ENCODE data around the gene MAPRE3.

The MAPRE3 gene

DNA sequence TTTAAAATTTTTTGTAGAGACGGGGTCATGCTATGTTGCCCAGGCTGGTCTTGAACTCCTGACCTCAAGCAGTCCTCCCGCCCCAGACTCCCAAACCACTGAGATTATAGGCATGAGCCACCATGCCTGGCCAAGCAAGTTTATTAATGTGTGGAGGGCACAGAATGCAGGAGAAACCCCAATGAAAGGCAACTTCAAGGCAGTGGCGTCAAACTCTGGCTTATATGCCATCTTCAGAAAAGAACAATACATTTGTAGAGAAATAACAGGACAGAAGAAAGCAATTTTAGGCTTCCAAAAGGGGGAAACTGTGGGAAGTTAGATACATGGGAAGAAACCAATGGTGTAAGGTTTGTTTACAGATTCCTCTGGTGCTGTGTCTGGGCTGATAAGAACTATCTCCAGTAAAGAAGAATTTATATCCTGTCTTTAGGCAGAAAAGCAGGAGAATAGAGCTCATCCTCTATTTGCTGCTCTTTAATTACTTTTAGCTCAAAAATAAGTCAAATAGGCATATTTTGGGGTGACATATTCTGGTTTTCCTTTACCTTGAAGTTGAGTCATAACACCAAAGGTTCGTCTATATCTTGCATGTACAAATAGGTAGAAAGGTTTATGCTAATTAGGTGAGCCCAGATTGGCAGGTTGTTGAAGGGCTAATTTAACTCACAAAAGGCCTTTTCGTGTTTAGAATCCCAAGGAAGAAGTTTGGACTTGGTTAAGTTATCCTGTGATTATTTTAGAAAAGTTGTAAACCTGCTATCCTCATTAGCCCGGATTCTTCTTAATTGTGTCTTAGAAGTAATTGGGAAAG, 36.4 kb downstream of the MAPRE3 start:
- Histone ChIP-seq H3K4me2 (ENCODE audit: low read length) (no peak overlapping the region), H3K9ac (ENCODE audit: low read length) (no peak overlapping the region), H3K27ac (ENCODE audit: low read length) (no peak overlapping the region), H3K4me3 (ENCODE audit: low read length) (no peak overlapping the region), H3K27me3 (ENCODE audit: low read depth, low read length) (peaks cover 25% of the 10 kb centered on the region), H4K20me1 (ENCODE audit: insufficient read depth, low read length) (no peaks in the 10 kb centered on the region), H3K36me3 (replicated peaks; ENCODE audit: low read depth, low read length) (no peaks in the 10 kb centered on the region), H3K9me3 (ENCODE audit: insufficient read depth, low read length) (no peaks in the 10 kb centered on the region), H3K79me2 (ENCODE audit: low read length) (no peaks in the 10 kb centered on the region), H3K4me1 (ENCODE audit: low read length) (peaks cover 19% of the 10 kb centered on the region), H2AFZ (ENCODE audit: low read depth, low read length) (no peak overlapping the region)
- TF ChIP-seq EZH2phosphoT487 (IDR thresholded peaks at IDR 0.05; ENCODE audit: low read depth) (no peak), CTCF (IDR thresholded peaks at IDR 0.05; ENCODE audit: low read depth, low read length) (no peak)

- Histone ChIP-seq H3K4me3 (ENCODE audit: low read length) (no peak overlapping the region), H3K9ac (ENCODE audit: low read length) (no peak overlapping the region), H3K79me2 (ENCODE audit: low read length) (no peaks in the 10 kb centered on the region), H4K20me1 (ENCODE audit: insufficient read depth, low read length) (no peaks in the 10 kb centered on the region), H2AFZ (ENCODE audit: low read depth, low read length) (no peak overlapping the region), H3K27me3 (ENCODE audit: low read depth, low read length) (peaks cover 25% of the 10 kb centered on the region), H3K36me3 (replicated peaks; ENCODE audit: low read depth, low read length) (no peaks in the 10 kb centered on the region), H3K9me3 (ENCODE audit: insufficient read depth, low read length) (no peaks in the 10 kb centered on the region), H3K4me2 (ENCODE audit: low read length) (no peak overlapping the region), H3K27ac (ENCODE audit: low read length) (no peak overlapping the region), H3K4me1 (ENCODE audit: low read length) (peaks cover 18% of the 10 kb centered on the region)
- TF ChIP-seq CTCF (IDR thresholded peaks at IDR 0.05; ENCODE audit: low read depth, low read length) (no peak), EZH2phosphoT487 (IDR thresholded peaks at IDR 0.05; ENCODE audit: low read depth) (no peak)
These were observed 37.3 kb downstream of the MAPRE3 start for GRCh38 chr2:27007416-27008374.

DNA sequence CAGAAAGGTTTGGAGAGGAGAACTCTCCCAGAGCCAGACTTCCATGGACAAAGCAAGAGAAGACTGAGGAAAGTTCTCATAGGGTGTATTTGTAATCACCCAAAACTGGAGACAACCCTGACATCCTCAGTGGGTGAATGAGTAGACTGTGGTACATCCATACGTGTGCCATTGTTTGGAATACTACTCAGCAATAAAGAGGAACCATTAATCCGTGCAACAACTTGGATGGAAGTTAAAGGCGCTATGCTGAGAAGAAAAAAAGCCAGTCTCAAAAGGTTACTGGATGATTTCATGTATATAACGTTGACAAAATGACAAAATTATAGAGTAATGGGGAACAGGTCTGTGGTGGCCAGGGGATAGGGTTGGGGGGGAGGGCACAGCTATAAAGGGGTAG, 38.2 kb downstream of the MAPRE3 start:
- Histone ChIP-seq H2AFZ (ENCODE audit: low read depth, low read length) (no peak overlapping the region), H3K4me2 (ENCODE audit: low read length) (no peak overlapping the region), H3K9ac (ENCODE audit: low read length) (no peak overlapping the region), H4K20me1 (ENCODE audit: insufficient read depth, low read length) (no peaks in the 10 kb centered on the region), H3K27me3 (ENCODE audit: low read depth, low read length) (peaks cover 33% of the 10 kb centered on the region), H3K9me3 (ENCODE audit: insufficient read depth, low read length) (no peaks in the 10 kb centered on the region), H3K4me3 (ENCODE audit: low read length) (no peak overlapping the region), H3K4me1 (ENCODE audit: low read length) (peaks cover 8% of the 10 kb centered on the region), H3K27ac (ENCODE audit: low read length) (no peak overlapping the region), H3K79me2 (ENCODE audit: low read length) (no peaks in the 10 kb centered on the region), H3K36me3 (replicated peaks; ENCODE audit: low read depth, low read length) (no peaks in the 10 kb centered on the region)
- TF ChIP-seq CTCF (IDR thresholded peaks at IDR 0.05; ENCODE audit: low read depth, low read length) (no peak), EZH2phosphoT487 (IDR thresholded peaks at IDR 0.05; ENCODE audit: low read depth) (no peak)

DNA sequence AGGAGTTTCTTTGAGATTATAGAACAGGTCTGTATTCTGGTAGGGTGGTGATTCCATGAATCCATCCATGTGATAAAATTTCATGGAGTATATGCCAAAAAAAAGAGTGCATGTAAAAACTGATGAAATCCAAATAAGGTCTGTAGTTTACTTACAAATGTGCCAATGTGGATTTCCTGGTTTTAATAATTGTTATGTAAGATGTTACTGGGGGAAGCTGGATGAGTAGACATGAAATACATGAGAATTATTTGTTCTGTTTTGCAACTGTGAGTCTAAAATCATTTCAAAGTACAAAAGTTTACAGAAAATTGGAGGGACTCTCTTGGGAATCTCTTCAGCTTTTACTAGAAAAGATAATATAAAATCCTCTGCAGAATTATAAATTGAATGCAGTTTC, 38.6 kb downstream of the MAPRE3 start:
- H3K4me2 ChIP-seq (ENCODE audit: low read length): no peak overlapping the region

More for the DNA sequence above, 38.6 kb downstream of the MAPRE3 start:
- Histone ChIP-seq H3K36me3 (replicated peaks; ENCODE audit: low read depth, low read length) (no peaks in the 10 kb centered on the region), H3K9ac (ENCODE audit: low read length) (no peak overlapping the region), H4K20me1 (ENCODE audit: insufficient read depth, low read length) (no peaks in the 10 kb centered on the region), H3K4me3 (ENCODE audit: low read length) (no peak overlapping the region), H3K79me2 (ENCODE audit: low read length) (no peaks in the 10 kb centered on the region), H3K27me3 (ENCODE audit: low read depth, low read length) (peaks cover 34% of the 10 kb centered on the region), H3K27ac (ENCODE audit: low read length) (no peak overlapping the region), H2AFZ (ENCODE audit: low read depth, low read length) (no peak overlapping the region), H3K9me3 (ENCODE audit: insufficient read depth, low read length) (no peaks in the 10 kb centered on the region), H3K4me1 (ENCODE audit: low read length) (peaks cover 4% of the 10 kb centered on the region)
- no peak for TF ChIP-seq EZH2phosphoT487 (IDR thresholded peaks at IDR 0.05; ENCODE audit: low read depth)
- TF ChIP-seq CTCF (IDR thresholded peaks at IDR 0.05; ENCODE audit: low read depth, low read length): no peak
